ENCODE results near the gene CLDN6.

The CLDN6 gene

DNA sequence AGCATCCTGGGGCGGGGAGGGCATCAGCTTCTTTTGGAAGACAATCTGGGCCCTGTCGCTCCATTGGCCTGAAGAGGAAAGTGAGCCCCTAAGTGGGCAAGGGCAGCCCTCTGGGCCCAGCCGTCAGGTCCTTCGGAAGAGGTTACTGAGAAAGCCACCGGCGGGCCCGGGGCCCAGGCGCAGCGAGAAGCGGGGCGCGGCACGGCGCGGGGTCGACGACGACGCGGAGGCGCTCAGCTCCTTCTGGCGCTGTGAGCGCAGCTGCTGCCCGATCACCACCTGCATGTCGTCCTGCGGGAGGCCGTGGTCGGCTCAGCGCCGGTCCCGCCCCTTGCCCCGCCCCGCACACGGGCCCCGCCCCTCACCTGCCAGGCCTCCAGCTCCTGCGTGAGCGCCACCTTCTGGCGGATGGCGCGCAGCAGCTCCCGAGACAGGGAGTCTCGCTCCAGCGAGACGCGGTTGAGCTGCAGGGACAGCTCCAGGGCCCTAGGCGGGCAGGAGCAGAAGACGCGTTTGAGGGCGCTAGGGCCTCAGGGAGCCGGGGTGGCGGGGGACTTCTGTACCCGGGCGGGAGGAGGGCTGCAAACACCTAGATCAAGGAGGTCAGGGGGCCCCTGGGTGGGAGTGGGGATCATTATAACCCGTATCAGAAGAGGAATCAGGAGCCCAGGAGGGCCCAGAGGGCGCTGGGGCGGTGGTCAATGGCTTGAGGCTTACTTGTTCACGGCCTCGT is 10.2 kb upstream of the CLDN6 start:
- no peak for DNase-seq (ENCODE audit: low read depth, low spot score)

DNA sequence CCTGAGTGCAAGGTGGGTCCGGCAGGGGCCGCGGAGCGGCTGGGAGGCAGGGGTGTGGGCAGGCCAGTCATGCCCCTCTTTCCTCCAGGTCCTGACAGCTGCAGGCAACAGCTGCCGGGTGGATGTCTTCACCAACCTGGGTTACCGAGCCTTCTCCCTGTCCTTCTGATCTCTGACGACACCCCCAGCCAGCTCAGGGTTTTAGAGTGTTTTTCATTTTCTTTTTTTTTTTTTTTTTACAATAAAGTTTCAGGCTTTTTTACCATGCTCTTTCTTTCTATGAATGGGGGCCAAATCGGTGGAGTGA is 9.5 kb upstream of the CLDN6 start:
- no peak for DNase-seq (ENCODE audit: low read depth, low spot score)

DNA sequence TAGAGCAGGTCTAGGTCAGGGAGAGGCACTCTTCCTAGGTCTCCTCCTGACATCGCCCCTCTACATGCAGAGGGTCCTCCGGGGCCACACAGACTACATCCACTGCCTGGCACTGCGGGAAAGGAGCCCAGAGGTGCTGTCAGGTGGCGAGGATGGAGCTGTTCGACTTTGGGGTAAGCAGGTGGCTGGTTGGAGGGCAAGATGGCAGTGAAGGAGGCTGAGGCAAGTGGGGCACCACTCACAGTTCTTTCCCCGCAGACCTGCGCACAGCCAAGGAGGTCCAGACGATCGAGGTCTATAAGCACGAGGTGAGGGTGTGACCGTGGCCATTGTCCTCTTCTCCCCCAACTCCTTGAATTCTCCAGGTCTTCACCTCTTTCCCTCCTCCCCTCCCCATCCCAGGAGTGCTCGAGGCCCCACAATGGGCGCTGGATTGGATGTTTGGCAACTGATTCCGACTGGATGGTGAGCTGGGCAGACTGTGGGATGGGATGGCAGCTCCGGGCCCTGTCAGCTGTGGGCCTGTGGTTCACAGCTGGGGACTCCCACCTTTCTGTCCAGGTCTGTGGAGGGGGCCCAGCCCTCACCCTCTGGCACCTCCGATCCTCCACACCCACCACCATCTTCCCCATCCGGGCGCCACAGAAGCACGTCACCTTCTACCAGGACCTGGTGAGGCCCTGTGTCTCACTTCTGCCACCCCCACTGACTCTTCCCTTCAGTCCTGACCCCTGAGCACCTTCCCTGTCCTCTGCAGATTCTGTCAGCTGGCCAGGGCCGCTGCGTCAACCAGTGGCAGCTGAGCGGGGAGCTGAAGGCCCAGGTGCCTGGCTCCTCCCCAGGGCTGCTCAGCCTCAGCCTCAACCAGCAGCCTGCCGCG is 8.9 kb upstream of the CLDN6 start:
- DNase-seq (ENCODE audit: low read depth, low spot score): no peak

DNA sequence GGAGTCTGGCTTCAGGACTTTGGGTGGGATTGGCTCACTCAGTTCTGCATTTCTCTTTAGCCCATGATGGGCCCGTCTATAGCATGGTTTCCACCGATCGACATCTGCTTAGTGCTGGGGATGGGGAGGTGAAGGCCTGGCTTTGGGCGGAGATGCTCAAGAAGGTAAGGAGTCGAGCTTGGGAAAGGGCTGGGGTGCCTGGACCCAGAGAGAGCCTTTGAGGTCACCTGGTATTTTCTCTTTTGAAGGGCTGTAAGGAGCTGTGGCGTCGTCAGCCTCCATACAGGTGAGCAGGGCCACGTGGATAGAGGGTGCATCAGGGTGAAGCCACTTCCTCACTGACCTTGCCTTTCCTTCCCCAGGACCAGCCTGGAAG is 8.0 kb upstream of the CLDN6 start:
- no peak for DNase-seq (ENCODE audit: low read depth, low spot score)

DNA sequence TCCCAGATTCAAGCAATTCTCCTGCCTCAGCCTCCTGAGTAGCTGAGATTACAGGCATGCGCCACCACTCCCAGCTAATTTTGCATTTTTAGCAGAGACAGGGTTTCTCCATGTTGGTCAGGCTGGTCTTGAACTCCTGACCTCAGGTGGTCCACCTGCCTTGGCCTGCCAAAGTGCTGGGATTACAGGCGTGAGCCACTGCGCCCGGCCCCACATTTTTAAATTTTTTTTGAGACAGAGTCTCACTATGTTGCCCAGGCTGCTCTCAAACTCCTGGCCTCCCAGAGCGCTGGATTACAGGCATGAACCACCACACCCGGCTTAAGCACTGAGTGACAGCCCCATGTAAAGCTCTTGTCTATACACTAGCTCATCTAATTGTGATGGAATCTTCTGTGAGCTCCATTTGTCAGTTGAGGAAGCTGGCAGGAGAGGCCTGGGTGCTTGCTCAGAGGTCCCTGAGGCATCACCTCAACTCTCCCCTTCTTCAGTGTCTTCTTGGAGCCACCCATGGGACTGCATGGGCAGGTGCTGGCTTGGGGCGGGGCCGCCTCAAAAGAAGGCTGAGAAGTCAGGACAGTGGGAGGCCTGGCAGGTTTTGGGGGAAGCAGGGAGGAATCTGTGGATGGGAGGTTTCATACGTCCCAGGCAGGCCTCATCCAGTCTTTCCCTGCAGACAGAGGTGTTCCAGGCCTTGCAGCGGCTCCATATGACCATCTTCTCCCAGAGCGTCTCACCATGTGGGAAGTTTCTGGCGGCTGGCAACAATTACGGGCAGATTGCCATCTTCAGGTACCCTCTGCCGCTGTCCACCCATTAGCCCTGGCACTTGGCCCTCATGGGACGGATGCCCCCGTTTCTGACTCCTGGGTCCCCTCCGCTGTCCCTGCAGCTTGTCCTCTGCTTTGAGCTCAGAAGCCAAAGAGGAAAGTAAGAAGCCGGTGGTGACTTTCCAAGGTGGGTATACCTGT is 7.3 kb upstream of the CLDN6 start:
- DNase-seq (ENCODE audit: low read depth, low spot score): no peak

DNA sequence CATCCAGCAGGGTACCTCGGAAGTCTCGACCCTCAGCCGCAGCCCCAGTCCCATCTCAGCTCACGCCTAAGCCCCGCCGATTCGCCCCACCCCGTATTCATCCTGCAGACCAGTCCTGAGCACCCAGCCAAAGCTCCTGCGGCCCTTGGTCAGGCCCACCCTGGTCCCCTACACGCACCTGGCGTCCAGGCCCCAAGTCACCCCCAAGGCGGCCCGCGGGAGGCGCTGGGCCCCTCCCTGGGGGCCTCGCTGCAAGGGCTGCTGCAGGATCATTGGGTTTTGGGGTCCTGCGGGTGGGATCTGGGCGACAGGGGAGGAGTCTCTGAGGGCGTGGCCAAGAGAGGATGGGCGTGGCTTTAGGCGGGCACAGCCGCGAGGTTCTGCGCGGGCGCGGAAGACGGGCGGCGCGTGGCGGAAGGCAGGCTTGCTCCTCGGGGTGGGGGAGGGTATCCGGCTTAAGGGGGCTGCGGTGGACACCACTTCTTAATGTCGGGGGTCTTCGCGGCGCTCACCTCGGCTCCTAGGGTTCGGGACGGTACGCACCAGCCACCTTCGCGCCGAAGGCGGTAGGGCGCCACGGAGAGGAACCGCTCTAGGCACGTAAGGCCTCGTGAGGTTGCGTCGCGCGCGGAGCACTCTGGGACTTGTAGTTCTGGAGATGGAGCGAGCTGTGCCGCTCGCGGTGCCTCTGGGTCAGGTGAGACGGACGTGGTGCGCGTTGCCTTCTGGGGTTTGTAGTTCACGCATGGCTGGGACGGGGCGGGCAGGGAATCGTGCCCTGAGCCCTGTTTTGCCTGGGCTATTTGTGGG is 5.9 kb upstream of the CLDN6 start, which contains the start of the genes HCFC1R1 and THOC6:
HCFC1R1 (minus strand) TSS at position 274 of the 810 bp plus-strand sequence; CDS start at position 273, 1 bp downstream.
THOC6 (plus strand) TSS at position 367 of the 810 bp plus-strand sequence; CDS start at position 659, 292 bp downstream.
- DNase-seq (ENCODE audit: low read depth, low spot score): no peak

DNA sequence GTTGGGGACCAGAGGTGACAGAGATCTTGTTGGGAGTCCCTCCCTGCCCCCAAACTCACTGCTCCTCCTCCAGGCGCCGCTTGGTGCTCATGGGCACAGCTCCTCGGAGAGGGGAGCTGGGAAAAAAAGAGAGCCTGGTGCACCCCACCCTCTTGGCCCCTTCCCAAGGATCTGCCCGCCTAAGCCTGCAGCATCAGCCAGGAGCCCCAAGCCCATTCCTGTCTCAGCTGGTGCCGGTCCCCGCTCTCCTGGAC is 5.4 kb upstream of the CLDN6 start:
- DNase-seq (ENCODE audit: low read depth, low spot score): no peak

DNA sequence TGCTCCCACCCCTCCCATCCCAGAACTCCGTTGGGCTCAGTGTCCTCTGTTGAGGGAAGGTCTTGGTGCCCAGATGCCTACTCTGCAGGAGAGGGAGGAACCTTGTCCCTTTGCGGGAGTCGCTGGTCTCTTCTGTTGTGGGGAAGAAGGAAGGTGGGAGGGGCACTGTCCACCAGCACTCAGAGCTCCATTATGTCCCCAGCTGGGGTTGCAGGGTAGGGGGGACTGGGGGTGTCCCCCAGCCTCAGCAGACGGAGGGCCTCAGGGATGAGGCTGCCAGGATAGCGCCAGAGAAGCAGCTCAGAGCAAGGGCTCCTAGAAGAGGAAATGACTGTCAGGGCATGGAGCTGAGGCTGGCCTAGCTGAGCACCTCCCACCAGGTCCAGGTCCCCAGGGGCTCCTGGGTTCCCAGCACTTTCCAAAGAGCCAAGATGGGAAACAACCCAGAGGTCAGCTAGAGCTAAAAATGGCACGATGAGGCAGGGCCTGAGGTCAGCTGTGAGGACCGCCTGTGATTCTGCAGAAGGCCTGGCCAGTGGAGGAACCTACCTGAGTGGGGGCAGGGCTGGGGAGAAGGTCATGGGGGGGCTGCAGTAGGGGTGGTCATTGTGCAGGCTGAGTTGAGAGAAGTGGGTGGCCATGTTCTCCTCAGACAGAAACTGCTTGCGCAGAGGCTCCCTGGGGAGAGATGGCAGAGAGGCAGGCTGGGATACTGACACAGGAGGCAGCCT is 4.9 kb upstream of the CLDN6 start:
- no peak for DNase-seq (ENCODE audit: low read depth, low spot score)

DNA sequence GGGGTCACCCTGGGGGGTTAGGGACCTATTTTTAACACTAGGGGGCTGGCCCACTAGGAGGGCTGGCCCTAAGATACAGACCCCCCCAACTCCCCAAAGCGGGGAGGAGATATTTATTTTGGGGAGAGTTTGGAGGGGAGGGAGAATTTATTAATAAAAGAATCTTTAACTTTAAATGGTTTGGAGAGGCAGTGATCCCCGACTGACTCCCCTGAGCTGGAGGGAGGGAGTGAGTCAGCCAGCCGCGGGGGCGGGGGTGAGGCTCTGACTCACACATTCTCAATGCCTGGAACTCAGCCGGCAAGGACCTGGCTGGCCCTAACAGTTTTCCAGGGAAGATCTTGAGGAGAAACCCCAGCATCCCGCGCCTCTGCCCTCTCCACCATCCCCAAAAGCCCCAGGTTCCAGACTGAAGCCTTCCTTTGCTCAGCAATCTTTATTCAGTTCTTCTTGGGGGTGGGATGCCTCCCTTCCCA is 4.3 kb upstream of the CLDN6 start:
- no peak for DNase-seq (ENCODE audit: low read depth, low spot score)

DNA sequence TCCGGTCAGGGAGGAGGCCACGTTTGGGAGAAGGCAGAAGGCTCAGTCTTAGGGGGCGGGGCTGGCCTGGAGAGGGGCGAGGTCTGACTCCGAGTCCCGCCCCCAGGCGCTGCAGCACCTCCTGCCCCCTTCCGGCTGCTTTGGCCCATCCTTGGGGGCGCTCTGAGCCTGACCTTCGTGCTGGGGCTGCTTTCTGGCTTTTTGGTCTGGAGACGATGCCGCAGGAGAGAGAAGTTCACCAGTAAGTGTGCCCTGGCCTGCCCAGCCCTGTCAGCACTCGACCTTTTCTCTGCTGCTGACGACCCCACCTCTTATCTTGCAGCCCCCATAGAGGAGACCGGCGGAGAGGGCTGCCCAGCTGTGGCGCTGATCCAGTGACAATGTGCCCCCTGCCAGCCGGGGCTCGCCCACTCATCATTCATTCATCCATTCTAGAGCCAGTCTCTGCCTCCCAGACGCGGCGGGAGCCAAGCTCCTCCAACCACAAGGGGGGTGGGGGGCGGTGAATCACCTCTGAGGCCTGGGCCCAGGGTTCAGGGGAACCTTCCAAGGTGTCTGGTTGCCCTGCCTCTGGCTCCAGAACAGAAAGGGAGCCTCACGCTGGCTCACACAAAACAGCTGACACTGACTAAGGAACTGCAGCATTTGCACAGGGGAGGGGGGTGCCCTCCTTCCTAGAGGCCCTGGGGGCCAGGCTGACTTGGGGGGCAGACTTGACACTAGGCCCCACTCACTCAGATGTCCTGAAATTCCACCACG is 3.6 kb upstream of the CLDN6 start:
- no peak for DNase-seq (ENCODE audit: low read depth, low spot score)

DNA sequence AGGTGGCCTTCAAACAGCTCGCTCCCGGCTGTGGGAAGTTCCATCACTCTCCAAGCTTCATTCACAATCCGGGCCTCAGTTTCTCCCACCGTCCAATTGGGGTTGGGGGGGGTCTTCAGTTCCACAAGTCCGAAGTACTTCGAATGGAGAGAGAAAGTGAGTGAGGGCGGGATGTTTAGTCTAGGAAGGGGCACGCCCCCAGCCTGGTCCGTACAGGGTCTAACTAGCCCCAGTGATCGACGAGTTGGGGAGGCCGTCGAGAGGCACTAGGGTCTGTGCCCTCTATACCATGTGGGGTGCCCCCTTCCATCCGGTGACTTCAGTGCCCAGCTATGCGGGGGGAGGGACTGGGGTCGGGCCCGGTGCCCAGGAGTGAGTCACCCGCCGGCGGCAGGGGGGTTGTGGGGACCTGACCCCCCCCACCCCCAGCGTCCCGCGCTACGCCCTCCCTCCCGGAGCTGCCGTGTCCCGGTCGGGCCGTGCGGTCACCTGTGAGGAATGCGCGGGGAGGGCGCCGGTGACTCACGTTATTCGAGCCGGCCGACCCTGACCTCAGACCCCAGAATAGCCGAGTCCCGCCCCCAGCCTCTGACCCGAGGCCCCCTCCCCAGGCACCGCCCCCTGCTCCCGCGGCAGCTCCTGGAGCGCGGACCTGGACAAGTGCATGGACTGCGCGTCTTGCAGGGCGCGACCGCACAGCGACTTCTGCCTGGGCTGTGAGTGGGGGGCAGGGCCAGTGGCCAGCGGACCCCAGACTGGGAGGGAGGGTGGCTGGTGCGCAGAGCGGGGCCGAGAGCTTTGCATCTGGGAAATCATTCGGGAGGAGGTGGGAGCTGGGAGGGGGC is 2.8 kb upstream of the CLDN6 start:
- no peak for DNase-seq (ENCODE audit: low read depth, low spot score)

DNA sequence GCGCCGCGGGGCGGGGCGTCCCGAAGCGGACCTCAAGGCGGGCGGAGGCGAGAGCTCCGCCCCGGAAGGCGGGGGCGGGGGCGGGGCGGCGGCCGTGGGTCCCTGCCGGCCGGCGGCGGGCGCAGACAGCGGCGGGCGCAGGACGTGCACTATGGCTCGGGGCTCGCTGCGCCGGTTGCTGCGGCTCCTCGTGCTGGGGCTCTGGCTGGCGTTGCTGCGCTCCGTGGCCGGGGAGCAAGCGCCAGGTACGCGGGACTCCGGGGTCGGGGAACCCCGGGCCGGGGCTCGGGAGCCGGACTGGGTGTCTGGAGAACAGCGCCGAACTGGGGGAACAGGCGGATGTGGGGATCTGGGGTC is 2.2 kb upstream of the CLDN6 start, which contains the start of gene TNFRSF12A:
TNFRSF12A (plus strand) TSS at position 122 of the 357 bp plus-strand sequence; CDS start at position 152, 30 bp downstream.
- no peak for DNase-seq (ENCODE audit: low read depth, low spot score)

DNA sequence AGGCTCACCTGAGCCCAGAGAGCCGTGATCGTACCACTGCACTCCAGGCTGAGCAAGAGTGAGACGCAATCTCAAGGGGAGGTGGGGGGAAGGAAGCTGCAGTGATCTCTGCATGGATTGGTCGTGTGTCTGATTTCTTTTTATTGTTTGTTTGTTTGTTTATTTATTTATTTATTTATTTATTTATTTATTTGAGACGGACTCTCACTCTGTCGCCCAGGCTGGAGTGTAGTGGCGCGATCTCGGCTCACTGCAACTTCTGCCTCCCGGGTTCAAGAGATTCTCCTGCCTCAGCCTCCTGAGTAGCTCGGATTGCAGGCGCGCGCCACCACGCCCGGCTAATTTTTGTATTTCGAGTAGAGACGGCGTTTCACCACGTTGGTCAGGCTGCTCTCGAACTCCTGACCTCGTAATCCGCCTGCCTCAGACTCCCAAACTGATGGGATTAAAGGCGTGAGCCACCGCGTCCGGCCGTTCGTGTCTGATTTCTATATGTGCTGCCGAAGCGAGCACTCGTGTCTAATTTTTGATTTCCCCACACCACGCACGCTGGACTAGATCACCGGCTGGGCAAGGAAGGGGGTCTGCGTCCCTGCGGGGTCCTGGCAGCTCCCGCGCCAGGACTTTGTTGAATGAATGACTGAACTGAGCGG is 1.7 kb upstream of the CLDN6 start:
- DNase-seq (ENCODE audit: low read depth, low spot score): no peak

DNA sequence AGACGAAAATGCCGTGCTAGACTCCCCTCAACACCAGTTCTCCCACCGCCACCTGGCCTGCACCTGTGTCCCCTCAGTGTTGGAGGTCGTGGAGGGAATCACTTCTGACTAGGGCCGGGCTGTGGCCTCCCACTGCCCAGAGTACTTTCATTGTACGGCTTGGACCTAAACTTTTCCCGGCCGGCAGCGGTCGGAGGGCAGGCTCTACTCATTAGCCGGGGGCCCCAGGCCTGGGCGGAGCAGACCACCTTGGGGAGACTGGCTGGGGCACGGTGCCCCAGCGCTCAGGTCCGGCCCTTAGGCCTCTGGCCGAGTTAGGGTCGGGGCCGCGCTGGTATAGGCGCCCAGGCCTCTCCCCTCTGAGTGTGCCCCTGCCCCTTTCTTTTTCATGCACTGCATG is 639 bp downstream of the CLDN6 start:
- no peak for DNase-seq (ENCODE audit: low read depth, low spot score)

DNA sequence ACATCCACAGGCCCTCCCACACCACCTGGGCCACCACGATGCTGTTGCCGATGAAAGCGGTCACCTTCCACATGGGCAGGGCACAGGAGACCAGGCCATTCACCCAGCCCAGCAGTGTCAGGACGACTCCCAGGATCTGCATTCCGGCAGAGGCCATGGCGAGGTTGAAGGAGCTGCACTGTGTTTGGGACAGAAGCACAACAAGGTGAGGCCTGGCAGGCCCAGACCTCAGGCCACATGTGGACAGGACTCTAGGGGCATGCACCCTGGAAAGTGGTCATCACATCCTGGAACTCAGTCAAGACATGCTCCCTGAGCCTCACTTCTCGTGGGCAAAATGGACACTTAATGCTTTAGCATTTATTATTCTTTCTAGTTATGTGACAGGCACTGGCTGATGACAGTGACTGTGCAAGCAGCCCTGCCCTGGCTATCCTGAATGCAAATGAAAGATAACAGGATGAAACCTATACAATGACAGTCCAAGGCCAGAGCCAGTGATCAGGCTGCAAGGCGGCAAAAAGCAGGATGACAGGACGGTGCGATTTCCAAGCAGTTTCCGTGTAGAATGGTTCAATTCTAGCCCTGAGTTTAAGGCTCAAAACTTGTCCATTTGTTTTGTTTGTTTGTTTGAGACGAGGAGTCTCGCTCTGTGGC is 2.0 kb downstream of the CLDN6 start:
- DNase-seq (ENCODE audit: low read depth, low spot score): no peak

DNA sequence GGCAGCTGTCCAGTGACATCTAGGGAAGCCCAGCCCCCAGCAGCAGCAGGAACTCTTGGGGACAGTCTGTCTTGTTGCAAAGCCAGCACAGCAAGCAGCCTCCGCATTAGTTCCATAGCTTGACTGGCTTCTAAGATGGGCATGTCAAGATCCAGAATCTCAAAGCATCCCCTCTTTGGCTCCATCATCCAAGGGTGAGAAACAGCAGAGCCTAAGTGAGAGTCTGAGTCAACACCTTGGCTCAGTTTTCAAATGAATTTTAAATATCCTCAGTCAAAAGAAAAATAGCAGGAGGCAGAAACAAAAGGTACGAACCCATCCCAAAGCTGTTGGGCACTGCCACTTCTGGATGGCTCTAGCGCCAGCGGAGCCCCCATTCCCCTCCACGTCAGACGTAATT is 3.0 kb downstream of the CLDN6 start:
- no peak for DNase-seq (ENCODE audit: low read depth, low spot score)

DNA sequence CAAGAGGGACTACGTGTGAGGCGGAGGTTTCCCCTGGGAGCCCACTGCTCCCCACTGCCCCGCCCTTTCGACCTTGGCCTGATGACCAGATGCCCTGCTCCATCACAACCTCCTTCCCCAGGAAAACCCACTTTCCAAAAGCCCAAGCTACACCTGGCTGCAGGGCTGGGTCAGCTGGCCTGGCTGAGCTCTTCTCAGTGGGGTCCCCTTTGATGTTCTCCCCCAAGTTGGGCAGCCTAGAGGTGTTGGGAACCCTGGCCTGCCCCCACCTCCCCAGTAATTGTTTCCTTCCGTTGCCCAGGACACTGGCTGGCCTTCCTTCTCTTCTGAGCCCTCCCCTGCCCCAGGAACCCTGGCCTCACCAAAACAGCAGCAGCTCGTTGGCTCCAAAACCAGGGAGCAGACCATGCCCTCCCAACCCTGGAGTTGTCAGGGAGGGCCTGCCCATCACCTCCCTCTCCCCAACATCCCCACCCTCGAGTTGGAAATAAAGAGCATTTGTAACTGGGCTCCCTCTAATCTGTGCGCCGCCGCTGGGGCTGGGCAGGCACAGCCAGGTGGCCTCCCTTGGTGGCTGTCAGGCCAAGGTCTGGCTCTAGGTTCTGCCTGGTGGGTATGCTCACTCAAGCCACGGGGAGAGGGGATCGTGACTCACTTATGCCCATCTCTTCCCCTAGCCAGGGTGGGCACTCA is 3.8 kb downstream of the CLDN6 start:
- DNase-seq (ENCODE audit: low read depth, low spot score): no peak
